Sigmoid colon (tissue), 7 donors: ENCODE data around the gene PRAMEF15. TPM values are rescaled to one million over a fixed set of nuclear protein-coding genes. Genes with fewer than 3 reads are reported as not detected.
"Not testable (repeated sequence)": the region's sequence is repeated elsewhere in the genome, so short reads cannot be mapped to it uniquely, and the experiment has no call there.

Experiments used
- DNase-seq: peaks from one replicate; pipeline ENCODE4 v3.0.0-alpha.2; 2019
- H3K27ac ChIP-seq, 4 donors: fragments of 200-600 bp; sonication (generic); one replicate each; pipeline ENCODE4 v1.5.1; 2016 to 2019; ENCODE audit warnings: mild to moderate bottlenecking in 1 of 4
- H3K27me3 ChIP-seq, 3 donors: fragments of 200-600 bp; sonication (generic); one replicate each; pipeline ENCODE4 v1.5.1; 2019; ENCODE audit warnings: mild to moderate bottlenecking in 1 of 3
- H3K36me3 ChIP-seq, 4 donors: fragments of 200-600 bp; sonication (generic); one replicate each; pipeline ENCODE4 v1.5.1; 2016 to 2019
- H3K4me1 ChIP-seq, 4 donors: fragments of 200-600 bp; sonication (generic); one replicate each; pipeline ENCODE4 v1.5.1; 2017 to 2019
- H3K4me3 ChIP-seq, 4 donors: fragments of 200-600 bp; sonication (generic); one replicate each; pipeline ENCODE4 v1.5.1; 2017 to 2019; ENCODE audit warnings: mild to moderate bottlenecking in 2 of 4, moderate library complexity in 1 of 4
- H3K9me3 ChIP-seq, 4 donors: fragments of 200-600 bp in 3 of 4; sonication (generic) in 3 of 4; one replicate each; pipeline versions ENCODE4 v1.5.1 to v1.6.1; 2013 to 2019
- WGBS, 2 donors: extraction: QIAGEN DNeasy Blood & Tissue Kit; methylation state at CpG; one replicate each; pipeline ENCODE4 v1.1.7; 2013; 5-methylcytosine and 5-hydroxymethylcytosine counted together
- intact Hi-C: fragments of 100-400 bp; cut with DNase I; formaldehyde crosslinking; loops from one replicate; pipeline ENCODE4 v1.15.1; 2023
- polyA plus RNA-seq, 3 donors: library from polyadenylated mRNA; stranded (reverse); fragments of 200-250 nt; gene quantifications; one replicate each; pipeline ENCODE4 v1.2.3, GENCODE V29; 2013
- small RNA-seq, 3 donors: library from RNA; depleted of rRNA; stranded (forward); fragments of <200 nt; gene quantifications; one replicate each; pipeline ENCODE3, GENCODE V24; 2016
- total RNA-seq, 4 donors: library from RNA; depleted of rRNA; stranded (reverse); fragments of >200 nt; gene quantifications; one replicate each; pipeline ENCODE4 v1.1.0, GENCODE V29; 2016
- TF ChIP-seq, protein P1 (sequence below), 4 experiments: fragments of 450-650 bp in 3 of 4; fragments of 200-600 bp in 1 of 4; IDR thresholded peaks; one replicate each; pipeline ENCODE4 v1.5.1; 2016 to 2019; ENCODE audit warnings: antibody characterized with exemption in 4 of 4, mild to moderate bottlenecking in 3 of 4, moderate library complexity in 2 of 4
- donor health status: healthy with polysubstance abuse.
- donor health status: Bipolar disorder and iron deficiency.
- donor health status: healthy.

PRAMEF15 gene
- total and polyA plus RNA-seq, 7 donors, result not detected

DNA sequence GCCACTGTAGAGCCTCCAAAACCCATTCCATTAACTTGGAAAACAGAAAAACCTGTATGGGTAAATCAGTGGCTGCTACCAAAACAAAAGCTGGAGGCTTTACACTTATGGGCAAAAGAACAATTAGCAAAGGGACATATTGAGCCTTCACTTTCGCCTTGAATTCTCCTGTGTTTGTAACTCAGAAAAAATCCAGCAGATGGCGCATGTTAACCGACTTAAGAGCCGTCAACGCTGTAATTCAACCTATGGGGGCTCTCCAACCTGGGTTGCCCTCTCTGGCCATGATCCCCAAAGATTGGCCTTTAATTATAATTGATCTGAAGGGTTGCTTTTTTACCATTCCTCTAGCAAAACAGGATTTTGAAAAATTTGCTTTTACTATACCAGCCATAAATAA lies 41.4 kb downstream of the PRAMEF15 start:
- intact Hi-C loops, H3K27me3 ChIP-seq, H3K4me1 ChIP-seq, DNase-seq, H3K36me3 ChIP-seq, H3K27ac ChIP-seq, H3K4me3 ChIP-seq, H3K9me3 ChIP-seq: not testable (repeated sequence)
- WGBS, 2 donors, result 2 to 3% methylated on average over 5 of the region's 5 CpGs
- TF ChIP-seq, protein P1, sequence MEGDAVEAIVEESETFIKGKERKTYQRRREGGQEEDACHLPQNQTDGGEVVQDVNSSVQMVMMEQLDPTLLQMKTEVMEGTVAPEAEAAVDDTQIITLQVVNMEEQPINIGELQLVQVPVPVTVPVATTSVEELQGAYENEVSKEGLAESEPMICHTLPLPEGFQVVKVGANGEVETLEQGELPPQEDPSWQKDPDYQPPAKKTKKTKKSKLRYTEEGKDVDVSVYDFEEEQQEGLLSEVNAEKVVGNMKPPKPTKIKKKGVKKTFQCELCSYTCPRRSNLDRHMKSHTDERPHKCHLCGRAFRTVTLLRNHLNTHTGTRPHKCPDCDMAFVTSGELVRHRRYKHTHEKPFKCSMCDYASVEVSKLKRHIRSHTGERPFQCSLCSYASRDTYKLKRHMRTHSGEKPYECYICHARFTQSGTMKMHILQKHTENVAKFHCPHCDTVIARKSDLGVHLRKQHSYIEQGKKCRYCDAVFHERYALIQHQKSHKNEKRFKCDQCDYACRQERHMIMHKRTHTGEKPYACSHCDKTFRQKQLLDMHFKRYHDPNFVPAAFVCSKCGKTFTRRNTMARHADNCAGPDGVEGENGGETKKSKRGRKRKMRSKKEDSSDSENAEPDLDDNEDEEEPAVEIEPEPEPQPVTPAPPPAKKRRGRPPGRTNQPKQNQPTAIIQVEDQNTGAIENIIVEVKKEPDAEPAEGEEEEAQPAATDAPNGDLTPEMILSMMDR (IDR thresholded peaks at IDR 0.05), result peak in 3 of 4 experiments; percentile 39 to 57 (median 49)

DNA sequence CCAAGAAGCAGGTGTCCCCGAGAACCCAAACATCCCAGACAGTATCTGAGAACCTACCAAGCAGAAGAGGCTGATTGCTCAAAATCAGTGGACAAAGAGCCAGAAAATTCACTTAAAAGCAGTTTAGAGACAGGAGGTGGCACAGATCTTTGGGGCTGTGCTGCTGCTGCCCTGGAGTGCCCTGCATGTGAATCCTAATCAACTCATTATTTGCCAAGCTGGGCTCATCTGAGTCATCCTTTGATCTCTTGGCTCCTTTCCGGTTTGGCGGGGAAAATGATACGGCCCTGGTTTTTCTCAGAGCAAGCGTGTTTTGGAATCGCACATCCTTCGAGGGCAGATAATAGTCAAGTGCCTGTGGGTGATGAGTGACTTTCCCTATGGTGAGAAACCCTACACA lies 47.0 kb downstream of the PRAMEF15 start:
- intact Hi-C loops, H3K9me3 ChIP-seq, H3K4me1 ChIP-seq, H3K36me3 ChIP-seq, H3K27ac ChIP-seq, H3K4me3 ChIP-seq, H3K27me3 ChIP-seq, DNase-seq: not testable (repeated sequence)
- WGBS, 2 donors, result 75 to 80% methylated on average over 1 of the region's 7 CpGs

DNA sequence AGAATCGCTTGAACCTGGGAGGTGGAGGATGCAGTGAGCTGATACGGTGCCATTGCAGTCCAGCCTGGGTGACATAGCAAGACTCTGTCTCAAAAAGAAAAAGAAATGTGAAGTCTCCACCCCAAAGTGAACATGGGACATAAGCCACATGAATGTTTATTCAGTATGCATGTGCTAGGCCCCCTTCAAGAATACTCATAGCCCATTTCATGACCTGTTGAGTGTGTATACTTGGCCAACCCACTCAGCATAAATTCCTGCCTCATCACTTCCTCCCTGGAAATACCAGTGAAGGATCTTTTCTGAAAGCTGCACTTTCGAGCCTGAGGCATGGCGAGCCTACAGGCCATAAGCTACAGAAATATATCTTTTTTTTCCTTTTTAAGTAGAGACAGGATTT lies 49.5 kb downstream of the PRAMEF15 start:
- H3K4me3 ChIP-seq, H3K27ac ChIP-seq, H3K4me1 ChIP-seq, intact Hi-C loops, H3K27me3 ChIP-seq, DNase-seq, H3K9me3 ChIP-seq, H3K36me3 ChIP-seq: not testable (repeated sequence)
- 77 to 83% methylated on average over 2 to 3 of the region's 4 CpGs for WGBS, 2 donors

DNA sequence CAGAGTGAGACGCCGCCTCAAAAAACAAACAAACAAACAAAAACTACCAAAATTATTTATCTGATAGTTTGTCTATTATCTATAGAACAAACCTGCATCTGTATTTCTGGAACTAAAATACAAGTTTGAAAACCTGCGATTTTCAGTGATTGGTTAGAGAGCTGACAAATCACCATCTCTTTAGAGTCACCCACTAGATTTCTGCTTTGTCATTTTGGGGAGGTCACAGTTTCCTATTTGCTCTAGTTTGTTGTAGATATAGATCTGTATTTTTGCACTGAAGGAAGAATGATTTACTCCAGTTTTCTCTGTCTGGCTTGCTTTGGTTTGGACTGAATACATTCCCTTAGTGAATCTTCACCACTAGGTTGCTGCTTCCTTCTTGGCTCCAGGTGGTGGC lies 51.2 kb downstream of the PRAMEF15 start:
- intact Hi-C loops, H3K4me3 ChIP-seq, DNase-seq, H3K27me3 ChIP-seq, H3K36me3 ChIP-seq, H3K4me1 ChIP-seq, H3K27ac ChIP-seq, H3K9me3 ChIP-seq: not testable (repeated sequence)
- WGBS, 2 donors, result 84 to 89% methylated on average over 3 of the region's 3 CpGs

DNA sequence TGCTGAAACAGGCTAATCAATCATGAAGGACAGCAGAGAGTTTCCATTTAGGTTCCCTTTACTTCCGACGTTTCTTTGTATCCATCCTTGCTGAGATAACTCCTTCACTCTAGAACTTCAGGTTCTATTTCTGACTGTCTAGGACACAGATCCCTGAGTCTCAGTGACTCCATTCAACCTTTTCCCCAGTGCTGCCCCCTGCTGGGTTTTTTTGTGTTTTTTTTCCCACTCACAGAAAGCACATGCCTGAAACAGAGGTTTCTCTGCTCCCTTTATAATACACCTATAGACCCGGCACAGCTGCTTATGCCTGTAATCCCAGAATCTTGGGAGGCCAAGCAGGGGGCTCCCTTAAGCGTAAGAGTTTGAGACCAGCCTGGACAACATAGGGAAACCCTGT lies 53.2 kb downstream of the PRAMEF15 start:
- WGBS, 2 donors, result 55 to 83% methylated on average over 3 to 4 of the region's 4 CpGs

More for the DNA sequence above, 53.2 kb downstream of the PRAMEF15 start:
- H3K9me3 ChIP-seq, H3K4me1 ChIP-seq, H3K4me3 ChIP-seq, DNase-seq, intact Hi-C loops, H3K27me3 ChIP-seq, H3K36me3 ChIP-seq, H3K27ac ChIP-seq: not testable (repeated sequence)

Small RNA genes lying within 50 kb of the gene (small RNA-seq; reads per million reads assigned to genes)
- gene RNU6-771P, result 0 reads per million in 3 donors

Other genes with a start within 250 kb of the PRAMEF15 start
- not detected for gene PRAMEF25, start 244.8 kb upstream of the PRAMEF15 start, total RNA-seq
- gene PRAMEF25, start 244.8 kb upstream of the PRAMEF15 start, polyA plus RNA-seq, result not detected
- not detected for gene HNRNPCL2, start 198.7 kb upstream of the PRAMEF15 start, total RNA-seq
- not detected for gene HNRNPCL2, start 198.7 kb upstream of the PRAMEF15 start, polyA plus RNA-seq
- not detected for gene PRAMEF26, start 159.6 kb upstream of the PRAMEF15 start, total RNA-seq
- gene PRAMEF26, start 159.6 kb upstream of the PRAMEF15 start, polyA plus RNA-seq, result not detected
- gene HNRNPCL4, start 149.9 kb upstream of the PRAMEF15 start, total RNA-seq, result not detected
- not detected for gene HNRNPCL4, start 149.9 kb upstream of the PRAMEF15 start, polyA plus RNA-seq
- not detected for gene PRAMEF9, start 143.7 kb upstream of the PRAMEF15 start, total RNA-seq
- not detected for gene PRAMEF9, start 143.7 kb upstream of the PRAMEF15 start, polyA plus RNA-seq
- not detected for gene PRAMEF13, start 114.2 kb upstream of the PRAMEF15 start, total RNA-seq
- not detected for gene PRAMEF13, start 114.2 kb upstream of the PRAMEF15 start, polyA plus RNA-seq
- not detected for gene PRAMEF18, start 89.4 kb upstream of the PRAMEF15 start, total RNA-seq
- not detected for gene PRAMEF18, start 89.4 kb upstream of the PRAMEF15 start, polyA plus RNA-seq
- not detected for gene PRAMEF5, start 61.4 kb upstream of the PRAMEF15 start, total RNA-seq
- gene PRAMEF5, start 61.4 kb upstream of the PRAMEF15 start, polyA plus RNA-seq, result not detected
- gene PRAMEF8, start 30.4 kb upstream of the PRAMEF15 start, total RNA-seq, result not detected
- not detected for gene PRAMEF8, start 30.4 kb upstream of the PRAMEF15 start, polyA plus RNA-seq
- gene PRAMEF33, start 12.0 kb upstream of the PRAMEF15 start, total RNA-seq, result not detected
- gene PRAMEF33, start 12.0 kb upstream of the PRAMEF15 start, polyA plus RNA-seq, result not detected
- not detected for gene PRAMEF14, start 31.6 kb downstream of the PRAMEF15 start, total RNA-seq
- not detected for gene PRAMEF14, start 31.6 kb downstream of the PRAMEF15 start, polyA plus RNA-seq
- not detected for gene PRAMEF19, start 56.4 kb downstream of the PRAMEF15 start, total RNA-seq
- gene PRAMEF19, start 56.4 kb downstream of the PRAMEF15 start, polyA plus RNA-seq, result not detected
- not detected for gene PRAMEF17, start 74.1 kb downstream of the PRAMEF15 start, total RNA-seq
- not detected for gene PRAMEF17, start 74.1 kb downstream of the PRAMEF15 start, polyA plus RNA-seq
- gene PRAMEF20, start 94.9 kb downstream of the PRAMEF15 start, total RNA-seq, result not detected
- gene PRAMEF20, start 94.9 kb downstream of the PRAMEF15 start, polyA plus RNA-seq, result not detected
- not detected for gene LRRC38, start 198.4 kb downstream of the PRAMEF15 start, total RNA-seq
- not detected for gene LRRC38, start 198.4 kb downstream of the PRAMEF15 start, polyA plus RNA-seq